Common myeloid progenitor, CD34-positive (primary cell): ENCODE measurements around the gene AJM1.

ENCODE experiments used
- CTCF ChIA-PET: fragments of 350-600 bp; sonication (Branson Sonifier 250); formaldehyde crosslinking; loops from one replicate; lab custom pipeline; 2021; ENCODE audit warnings: antibody characterized with exemption; lab: Charles Lee
- POLR2A ChIA-PET: fragments of 350-600 bp; sonication (Branson Sonifier 250); formaldehyde crosslinking; loops from one replicate; lab custom pipeline; 2021; ENCODE audit warnings: antibody characterized with exemption; lab: Charles Lee
- DNase-seq, 3 donors: peaks; one replicate each; pipeline versions ENCODE4 v3.0.0 to v3.0.0-alpha.2; 2013
- H3K27ac ChIP-seq, 2 experiments: 1 replicate in 1 of 2; 2 replicates in 1 of 2; pipeline ENCODE4 v1.7.0; 2013; ENCODE audit warnings: inconsistent platforms in 2 of 2, low read length in 2 of 2, mild to moderate bottlenecking in 2 of 2, low read depth in 1 of 2, moderate library complexity in 1 of 2; ENCODE audit not compliant: severe bottlenecking in 2 of 2, insufficient read depth in 1 of 2, poor library complexity in 1 of 2
- H3K27me3 ChIP-seq, 5 experiments: replicated peaks in 2 of 5; 1 replicate in 3 of 5; 2 replicates in 2 of 5; pipeline versions ENCODE4 v1.6.1 to v1.7.0; 2013; ENCODE audit warnings: low read length in 4 of 5, mild to moderate bottlenecking in 2 of 5, moderate library complexity in 2 of 5, inconsistent platforms in 1 of 5; ENCODE audit not compliant: insufficient read depth in 5 of 5, control insufficient read depth in 4 of 5
- H3K36me3 ChIP-seq, 4 experiments: 1 replicate in 2 of 4; 2 replicates in 2 of 4; pipeline versions ENCODE4 v1.6.1 to v1.7.0; 2013; ENCODE audit warnings: low read length in 3 of 4, control low read depth in 1 of 4, mild to moderate bottlenecking in 1 of 4; ENCODE audit not compliant: control insufficient read depth in 4 of 4, insufficient read depth in 4 of 4
- H3K4me1 ChIP-seq, 4 experiments: 1 replicate in 3 of 4; 2 replicates in 1 of 4; pipeline versions ENCODE4 v1.6.1 to v1.7.1; 2013; ENCODE audit warnings: low read length in 3 of 4, mild to moderate bottlenecking in 3 of 4, control low read depth in 1 of 4, inconsistent platforms in 1 of 4, moderate library complexity in 1 of 4; ENCODE audit not compliant: control insufficient read depth in 4 of 4, insufficient read depth in 4 of 4; ENCODE audit errors: control extremely low read depth in 1 of 4
- H3K4me3 ChIP-seq, 7 experiments: 1 replicate in 4 of 7; 2 replicates in 3 of 7; pipeline versions ENCODE4 v1.5.1 to v1.7.0; 2013; ENCODE audit warnings: mild to moderate bottlenecking in 7 of 7, low read length in 6 of 7, moderate library complexity in 6 of 7, inconsistent platforms in 2 of 7, low read depth in 2 of 7, control low read depth in 1 of 7; ENCODE audit not compliant: insufficient read depth in 4 of 7, control insufficient read depth in 1 of 7; ENCODE audit errors: extremely low read depth in 1 of 7
- H3K9me3 ChIP-seq, 5 experiments: 1 replicate in 4 of 5; 2 replicates in 1 of 5; pipeline versions ENCODE4 v1.6.1 to v1.7.1; 2013; ENCODE audit warnings: low read length in 4 of 5, mild to moderate bottlenecking in 2 of 5, inconsistent platforms in 1 of 5, low read depth in 1 of 5, moderate library complexity in 1 of 5; ENCODE audit not compliant: control insufficient read depth in 4 of 5, insufficient read depth in 2 of 5; ENCODE audit errors: control extremely low read depth in 1 of 5
- WGBS: methylation state at CpG from one replicate; pipeline ENCODE4 v1.1.5; 2013; ENCODE audit not compliant: insufficient coverage; 5-methylcytosine and 5-hydroxymethylcytosine counted together

Gene AJM1

DNA sequence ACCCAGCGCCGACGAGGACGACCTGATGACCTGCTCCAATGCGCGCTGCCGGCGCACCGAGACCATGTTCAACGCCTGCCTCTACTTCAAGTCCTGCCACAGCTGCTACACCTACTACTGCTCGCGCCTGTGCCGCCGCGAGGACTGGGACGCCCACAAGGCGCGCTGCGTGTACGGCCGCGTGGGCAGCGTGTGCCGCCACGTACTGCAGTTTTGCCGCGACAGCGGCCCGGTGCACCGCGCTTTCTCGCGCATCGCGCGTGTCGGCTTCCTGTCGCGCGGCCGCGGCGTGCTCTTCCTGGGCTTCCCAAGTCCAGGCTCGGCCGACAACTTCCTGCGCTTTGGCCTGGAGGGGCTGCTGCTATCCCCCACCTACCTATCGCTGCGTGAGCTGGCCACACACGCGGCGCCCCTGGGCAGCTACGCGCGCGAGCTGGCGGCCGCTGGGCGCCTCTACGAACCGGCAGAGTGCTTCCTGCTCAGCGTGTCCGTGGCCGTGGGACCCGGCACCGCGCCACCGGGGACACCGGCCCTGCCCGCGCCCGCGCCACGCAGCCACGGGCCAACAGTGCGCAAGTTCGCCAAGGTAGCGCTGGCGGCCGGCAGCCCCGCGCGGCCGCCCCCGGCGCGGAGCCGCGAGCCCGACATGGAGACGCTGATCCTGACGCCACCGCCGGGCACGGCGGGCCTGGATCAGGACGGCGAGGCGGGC, 4.3 kb downstream of the AJM1 start:
- DNase-seq = peak in 2 of 3 donors; percentile 17 to 25
- POLR2A ChIA-PET = interaction anchor here (0.6 kb wide), 1 partner anchor 37 kb away, joined by 3 read pairs; no protein-coding TSS in a partner anchor
- peaks cover 0 to 50% (median 10%) of the 10 kb centered on the region in 5 experiments for H3K27me3 ChIP-seq
- CTCF ChIA-PET = interaction anchor here (0.7 to 1.1 kb wide), 2 partner anchors 59 to 189 kb away, joined by 3 read pairs; no protein-coding TSS in a partner anchor
- peaks cover 0 to 15% (median 2%) of the 10 kb centered on the region in 4 experiments for H3K36me3 ChIP-seq
- H3K4me1 ChIP-seq = peaks cover 0 to 59% (median 55%) of the 10 kb centered on the region in 4 experiments
- WGBS = 4% methylated on average over 60 of the region's 98 CpGs
- H3K27ac ChIP-seq = no peak overlapping the region
- H3K9me3 ChIP-seq = no peaks in the 10 kb centered on the region
- H3K4me3 ChIP-seq = peak overlapping the region in 4 of 7 experiments; percentile 19 to 48 (median 40)

DNA sequence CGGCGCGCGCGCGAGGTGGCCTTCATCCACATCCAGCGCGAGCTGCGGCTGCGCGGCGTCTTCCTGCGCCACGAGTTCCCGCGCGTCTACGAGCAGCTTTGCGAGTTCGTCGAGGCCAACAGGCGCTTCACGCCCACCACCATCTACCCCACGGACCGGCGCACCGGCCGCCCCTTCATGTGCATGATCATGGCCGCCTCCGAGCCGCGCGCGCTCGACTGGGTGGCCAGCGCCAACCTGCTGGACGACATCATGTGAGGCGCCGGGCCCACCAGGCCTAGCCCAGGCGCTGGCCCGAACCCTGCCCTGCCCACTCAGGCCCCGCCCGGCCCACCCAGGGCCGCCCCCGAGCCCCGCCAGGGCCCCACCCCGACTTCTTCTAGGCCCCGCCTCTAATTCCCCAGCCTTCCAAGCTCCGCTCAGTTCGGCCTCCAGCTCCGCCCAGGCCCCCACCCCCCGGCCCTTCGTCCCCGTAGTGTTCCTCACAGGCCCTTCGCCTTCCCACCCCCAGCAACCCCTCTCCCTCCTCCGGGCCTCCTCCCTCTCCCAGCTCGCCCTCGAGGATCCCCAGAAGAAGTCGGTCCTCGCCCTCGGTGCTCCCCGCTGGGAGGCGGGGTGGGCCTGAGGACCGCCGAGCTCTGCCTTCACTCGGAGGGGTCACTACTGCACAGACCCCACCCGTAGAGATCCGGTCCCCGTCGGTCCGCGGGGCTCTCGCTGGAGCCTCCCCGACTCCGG, 5.0 kb downstream of the AJM1 start:
- peaks cover 0 to 19% (median 2%) of the 10 kb centered on the region in 4 experiments for H3K36me3 ChIP-seq
- ChIA-PET CTCF (interaction anchor here (1.0 to 1.1 kb wide), 2 partner anchors 60 to 188 kb away, joined by 3 read pairs; no protein-coding TSS in a partner anchor), POLR2A (interaction anchor here (0.6 kb wide), 1 partner anchor 38 kb away, joined by 3 read pairs; no protein-coding TSS in a partner anchor)
- H3K27ac ChIP-seq = peak overlapping the region in 1 of 2 experiments; percentile 82
- H3K27me3 ChIP-seq = peaks cover 0 to 50% (median 10%) of the 10 kb centered on the region in 5 experiments
- peak in 2 of 3 donors; percentile 20 to 35 for DNase-seq
- 3% methylated on average over 44 of the region's 75 CpGs for WGBS
- H3K4me3 ChIP-seq = peak overlapping the region in 4 of 7 experiments; percentile 64 to 96 (median 84)
- H3K4me1 ChIP-seq = peaks cover 0 to 57% (median 50%) of the 10 kb centered on the region in 4 experiments
- no peaks in the 10 kb centered on the region for H3K9me3 ChIP-seq

DNA sequence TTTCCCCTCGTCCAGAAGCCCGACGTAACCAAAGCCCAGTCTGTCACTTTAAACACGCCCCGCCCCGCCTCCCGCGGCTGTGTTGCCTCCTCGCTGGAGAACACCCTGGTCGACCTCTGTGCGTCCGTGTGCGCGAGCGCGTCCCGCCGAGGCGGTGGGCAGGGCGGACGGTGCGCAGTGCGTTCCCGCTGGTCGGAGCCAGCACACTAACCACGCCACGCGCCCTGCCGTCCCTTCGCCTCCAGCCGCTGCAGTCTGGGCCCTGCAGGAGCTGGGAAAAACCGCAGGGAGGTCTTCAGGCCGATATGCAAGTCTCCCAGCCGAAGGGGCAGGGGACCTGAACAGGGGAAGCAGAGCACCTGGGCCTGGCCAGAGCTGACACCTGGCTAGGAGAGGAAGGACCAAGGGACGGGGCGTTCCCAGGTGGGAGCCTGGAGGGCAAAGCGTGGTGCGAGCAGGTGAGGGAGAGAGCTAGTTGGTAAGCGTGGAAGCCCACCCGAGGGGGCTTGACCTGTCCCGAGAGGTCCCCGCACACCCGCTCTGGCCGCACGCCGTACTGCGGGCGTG, 5.6 kb downstream of the AJM1 start:
- H3K27ac ChIP-seq = peak overlapping the region in 1 of 2 experiments; percentile 82
- H3K4me3 ChIP-seq = peak overlapping the region in 6 of 7 experiments; percentile 2 to 96 (median 72)

DNA sequence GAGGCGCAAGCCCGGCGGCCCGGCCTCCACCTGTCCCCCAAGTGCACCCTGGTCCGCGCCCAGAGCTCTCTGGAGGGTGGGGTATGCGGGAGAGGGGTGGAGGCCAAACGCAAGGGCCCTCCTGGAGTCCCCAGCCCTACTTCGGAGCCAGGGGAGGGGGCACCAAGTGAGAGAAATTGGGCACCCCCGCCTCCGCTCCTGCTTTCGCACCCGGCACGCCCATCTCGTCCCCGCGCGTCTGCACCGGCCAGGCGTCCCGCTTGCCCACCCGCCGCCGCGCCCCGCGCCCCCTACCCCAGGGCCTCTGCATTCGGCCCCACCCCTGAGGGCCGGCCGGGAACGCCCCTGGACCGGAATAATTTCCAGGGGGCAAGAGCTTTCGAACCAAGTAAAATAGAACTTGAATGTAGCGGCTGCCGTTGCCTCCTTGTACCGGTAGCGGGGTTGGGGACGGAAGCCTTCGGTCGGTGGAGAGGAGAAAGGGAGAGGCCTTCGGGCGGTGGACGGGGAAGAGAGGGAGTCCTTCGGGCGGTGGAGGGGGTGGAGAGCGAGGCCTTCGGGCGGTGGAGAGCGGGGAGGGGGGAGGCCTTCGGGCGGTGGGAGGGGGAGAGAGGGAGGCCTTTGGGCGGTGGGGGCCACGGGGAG, 6.2 kb downstream of the AJM1 start:
- Histone ChIP-seq H3K36me3 (peaks cover 0 to 19% (median 2%) of the 10 kb centered on the region in 4 experiments), H3K27me3 (peaks cover 0 to 46% (median 10%) of the 10 kb centered on the region in 5 experiments), H3K9me3 (no peaks in the 10 kb centered on the region), H3K4me1 (peaks cover 0 to 47% (median 39%) of the 10 kb centered on the region in 4 experiments), H3K4me3 (peak overlapping the region; percentile 16 to 96 (median 79)), H3K27ac (peak overlapping the region in 1 of 2 experiments; percentile 82)
- DNase-seq = peak; percentile 23 to 72 (median 64)
- WGBS = 0% methylated on average over 33 of the region's 53 CpGs
- POLR2A ChIA-PET = interaction anchor here (0.8 to 1.0 kb wide), 2 partner anchors 13 to 14 kb away, joined by 3 to 6 read pairs; no protein-coding TSS in a partner anchor
- CTCF ChIA-PET = interaction anchor here (1.0 kb wide), 1 partner anchor 187 kb away, joined by 3 read pairs; no protein-coding TSS in a partner anchor

More for the DNA sequence above, 5.6 kb downstream of the AJM1 start:
- peaks cover 0 to 19% (median 2%) of the 10 kb centered on the region in 4 experiments for H3K36me3 ChIP-seq
- peaks cover 0 to 53% (median 45%) of the 10 kb centered on the region in 4 experiments for H3K4me1 ChIP-seq
- ChIA-PET CTCF (interaction anchor here (1.0 kb wide), 1 partner anchor 188 kb away, joined by 3 read pairs; no protein-coding TSS in a partner anchor), POLR2A (interaction anchor here (0.8 to 1.0 kb wide), 2 partner anchors 12 to 13 kb away, joined by 3 to 6 read pairs; no protein-coding TSS in a partner anchor)
- no peaks in the 10 kb centered on the region for H3K9me3 ChIP-seq
- DNase-seq = peak; percentile 37 to 61 (median 60)
- peaks cover 0 to 50% (median 10%) of the 10 kb centered on the region in 5 experiments for H3K27me3 ChIP-seq
- under 1% methylated on average over 40 of the region's 48 CpGs for WGBS

DNA sequence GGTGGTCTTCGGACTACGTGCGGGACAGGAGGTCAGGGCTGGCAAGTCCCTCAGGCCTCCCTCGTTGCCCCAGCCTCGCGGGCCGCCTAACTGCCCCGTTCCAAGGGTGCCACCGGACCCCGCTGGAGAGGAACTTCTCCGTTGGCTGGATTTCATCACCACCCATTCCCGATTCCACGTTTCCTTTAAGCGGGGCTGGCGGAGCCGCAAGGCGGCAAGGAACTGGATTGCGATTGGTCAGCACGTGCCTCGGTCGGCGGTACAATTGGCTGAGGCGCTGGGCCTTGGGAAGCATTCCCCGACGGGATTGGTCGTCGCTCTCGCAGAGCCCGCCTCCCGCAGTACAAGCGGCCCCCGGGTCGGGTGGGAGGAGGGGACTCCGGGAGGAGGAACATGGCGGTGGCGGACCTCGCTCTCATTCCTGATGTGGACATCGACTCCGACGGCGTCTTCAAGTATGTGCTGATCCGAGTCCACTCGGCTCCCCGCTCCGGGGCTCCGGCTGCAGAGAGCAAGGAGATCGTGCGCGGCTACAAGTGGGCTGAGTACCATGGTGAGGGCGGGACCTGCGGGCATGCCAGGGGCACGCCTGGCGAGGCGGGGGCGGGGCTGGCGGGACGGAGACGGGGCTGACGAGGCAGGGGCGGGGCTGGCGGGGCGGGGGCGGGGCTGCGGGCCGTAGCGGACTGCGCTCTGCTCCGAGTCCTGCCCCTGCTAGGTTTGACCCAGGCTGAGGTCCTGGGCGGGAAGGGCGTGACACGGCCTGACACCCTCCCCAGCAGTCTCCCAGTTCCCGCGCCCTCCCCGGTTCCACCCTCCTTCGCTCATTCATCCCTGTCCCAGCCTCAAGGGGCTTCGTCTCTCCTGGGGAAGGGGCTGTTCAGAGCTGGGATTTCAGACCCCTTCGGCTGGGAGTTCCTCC, 7.0 kb downstream of the AJM1 start, which contains the start of gene PHPT1:
Gene PHPT1 (plus strand): TSS at position 372 of the 922 bp plus-strand sequence. CDS start 22 bp downstream, at position 394.
- under 1% methylated on average over 59 of the region's 77 CpGs for WGBS
- ChIA-PET CTCF (no interaction called here), POLR2A (interaction anchor here (1.0 kb wide), 1 partner anchor 14 kb away, joined by 6 read pairs; no protein-coding TSS in a partner anchor)
- Histone ChIP-seq H3K9me3 (no peaks in the 10 kb centered on the region), H3K4me1 (peaks cover 0 to 39% (median 35%) of the 10 kb centered on the region in 4 experiments), H3K27me3 (peaks cover 0 to 39% (median 10%) of the 10 kb centered on the region in 5 experiments), H3K4me3 (peak within 1 kb of the TSS; percentile 74 to 96 (median 83)), H3K36me3 (peaks cover 0 to 19% (median 2%) of the 10 kb centered on the region in 4 experiments), H3K27ac (peak within 1 kb of the TSS in 1 of 2 experiments; percentile 82)
- peak; percentile 97 to 98 (median 98) for DNase-seq
